Pancreas (tissue), 10 donors: ENCODE data around the gene CD96. TPM values are rescaled to one million over a fixed set of nuclear protein-coding genes. Genes with fewer than 3 reads are reported as not detected.

Experiments
- ATAC-seq, 4 donors: fragments of 200-7000 bp; cut with Tn5 transposase; one replicate each; pipeline versions ENCODE4 v1.8.0 to v1.9.1; 2020; ENCODE audit warnings: mild to moderate bottlenecking in 4 of 4, moderate library complexity in 4 of 4
- DNase-seq, 6 donors: peaks; one replicate each; pipeline ENCODE4 v3.0.0-alpha.2; 2020
- FAIRE-seq: peaks from 2 replicates; lab custom pipeline; 2012; peaks lifted over from hg19 to GRCh38; lab: Jason Lieb, UNC
- H3K27ac ChIP-seq, 4 donors: fragments of 200-600 bp; sonication (generic); 1 replicate in 3 of 4; 2 replicates in 1 of 4; pipeline versions ENCODE4 v1.5.0 to v1.8.0; 2020
- H3K27me3 ChIP-seq, 4 donors: fragments of 200-600 bp; one replicate each; pipeline ENCODE4 v1.8.0; 2021
- H3K36me3 ChIP-seq, 3 donors: fragments of 200-600 bp; sonication (generic) in 1 of 3; one replicate each; pipeline versions ENCODE4 v1.5.0 to v1.8.0; 2020 to 2021
- H3K4me1 ChIP-seq, 3 donors: fragments of 200-600 bp; one replicate each; pipeline ENCODE4 v1.8.0; 2021
- H3K4me3 ChIP-seq, 4 donors: fragments of 200-600 bp; sonication (generic) in 2 of 4; one replicate each; pipeline versions ENCODE4 v1.5.0 to v1.8.0; 2020 to 2021
- H3K9me3 ChIP-seq, 4 donors: fragments of 200-600 bp; one replicate each; pipeline ENCODE4 v1.8.0; 2021
- CTCF ChIP-seq, 4 donors: fragments of 200-600 bp; sonication (generic) in 3 of 4; IDR thresholded peaks; one replicate each; pipeline versions ENCODE4 v1.5.0 to v1.8.0; 2021; ENCODE audit warnings: antibody characterized with exemption in 4 of 4
- WGBS, 2 donors: extraction: QIAGEN DNeasy Blood & Tissue Kit; methylation state at CpG; one replicate each; pipeline ENCODE4 v1.1.7; 2013; 5-methylcytosine and 5-hydroxymethylcytosine counted together
- intact Hi-C, 3 donors: fragments of 100-400 bp; cut with DNase I; formaldehyde crosslinking; loops; one replicate each; pipeline versions ENCODE4 v1.11.1 to v1.14.2; 2022
- polyA plus RNA-seq, 2 donors: library from polyadenylated mRNA; stranded (reverse); fragments of 200-250 nt; gene quantifications; one replicate each; pipeline ENCODE4 v1.2.3, GENCODE V29; 2013
- total RNA-seq, 6 donors: library from RNA; stranded (reverse); fragmentation: NEBNext Ultra II Directional in 4 of 6; extraction: Animal tissue kit (Norgen Biotek cat#: 25700) in 4 of 6; gene quantifications; one replicate each; pipeline versions ENCODE4 v1.2.1 to v1.2.4, GENCODE V29; 2021 to 2023
- donor health status: healthy with polysubstance abuse.
- donor health status: DM: no; HTN: no; CAD: no; lungs with moderate emphysema.
- donor health status: DM: no; HTN: no; CAD: no.
- donor health status: control.
- donor health status: control.
- donor health status: Bipolar disorder and iron deficiency.
- donor health status: DM: yes; HTN: yes; CAD: no.
- donor health status: DM: no; HTN: no; CAD: no.
- donor health status: DM: no; HTN: no; CAD: no.
- donor health status: DM: yes; HTN: yes; CAD: no.

Gene CD96
- total and polyA plus RNA-seq, 8 donors = 0.12 to 1.9 (median 0.47) TPM

- no peak for TF ChIP-seq CTCF (IDR thresholded peaks at IDR 0.05)
- Histone ChIP-seq H3K36me3 (no peaks in the 10 kb centered on the region), H3K4me3 (no peak overlapping the region), H3K27me3 (no peaks in the 10 kb centered on the region), H3K4me1 (no peaks in the 10 kb centered on the region), H3K9me3 (no peaks in the 10 kb centered on the region), H3K27ac (no peak overlapping the region)
- ATAC-seq (no peak), FAIRE-seq (no peak), DNase-seq (no peak)
- intact Hi-C loops = no loop called here
- WGBS, 2 donors = 48 to 50% methylated on average over 1 of the region's 1 CpG
Measured at GRCh38 chr3:111582120-111582474, 40.1 kb downstream of the CD96 start.

GRCh38 chr3:111584744-111585143 is 42.7 kb downstream of the CD96 start:
- intact Hi-C loops = no loop called here
- no peak for TF ChIP-seq CTCF (IDR thresholded peaks at IDR 0.05)
- no peak overlapping the region for H3K4me3 ChIP-seq

GRCh38 chr3:111585217-111585616 is 43.2 kb downstream of the CD96 start:
- Histone ChIP-seq H3K27ac (no peak overlapping the region), H3K9me3 (no peaks in the 10 kb centered on the region), H3K4me3 (no peak overlapping the region), H3K4me1 (no peaks in the 10 kb centered on the region), H3K27me3 (no peaks in the 10 kb centered on the region), H3K36me3 (no peaks in the 10 kb centered on the region)
- ATAC-seq (peak in 3 of 4 donors; percentile 42 to 78 (median 73)), FAIRE-seq (no peak), DNase-seq (no peak)
- no peak for TF ChIP-seq CTCF (IDR thresholded peaks at IDR 0.05)
- WGBS, 2 donors = 11 to 15% methylated on average over 1 of the region's 1 CpG
- intact Hi-C loops = no loop called here

More at GRCh38 chr3:111584744-111585143, 42.7 kb downstream of the CD96 start:
- Histone ChIP-seq H3K27ac (no peak overlapping the region), H3K4me1 (no peaks in the 10 kb centered on the region), H3K9me3 (no peaks in the 10 kb centered on the region), H3K36me3 (no peaks in the 10 kb centered on the region), H3K27me3 (no peaks in the 10 kb centered on the region)
- ATAC-seq = no peak
- FAIRE-seq = no peak
- WGBS, 2 donors = 89 to 97% methylated on average over 1 of the region's 1 CpG
- DNase-seq = no peak

GRCh38 chr3:111588527-111588926 is 46.5 kb downstream of the CD96 start:
- Histone ChIP-seq H3K27me3 (no peaks in the 10 kb centered on the region), H3K4me1 (no peaks in the 10 kb centered on the region), H3K27ac (no peak overlapping the region), H3K9me3 (no peaks in the 10 kb centered on the region), H3K36me3 (no peaks in the 10 kb centered on the region), H3K4me3 (no peak overlapping the region)
- DNase-seq (no peak), FAIRE-seq (no peak), ATAC-seq (no peak)
- no peak for TF ChIP-seq CTCF (IDR thresholded peaks at IDR 0.05)
- intact Hi-C loops = no loop called here

- H3K36me3 ChIP-seq = no peaks in the 10 kb centered on the region
- H3K27me3 ChIP-seq = no peaks in the 10 kb centered on the region
- ATAC-seq = no peak
- no peaks in the 10 kb centered on the region for H3K9me3 ChIP-seq
- no peak overlapping the region for H3K4me3 ChIP-seq
- DNase-seq = no peak
- 52 to 62% methylated on average over 2 of the region's 2 CpGs for WGBS, 2 donors
- H3K4me1 ChIP-seq = no peaks in the 10 kb centered on the region
- H3K27ac ChIP-seq = no peak overlapping the region
- no peak for TF ChIP-seq CTCF (IDR thresholded peaks at IDR 0.05)
- intact Hi-C loops = no loop called here
- FAIRE-seq = no peak
Measured at GRCh38 chr3:111589303-111590142, 47.5 kb downstream of the CD96 start.
